HL-60 (cell line): ENCODE results near the gene FRMPD4.

Experiments used
- DNase-seq, 2 experiments: peaks; one replicate each; pipeline ENCODE4 v3.0.0-alpha.2; 2010 to 2020; ENCODE audit warnings: low read depth in 1 of 2, low spot score in 1 of 2
- H3K27ac ChIP-seq: fragments of 250-450 bp; sonication (Bioruptor Pico); replicated peaks from 2 replicates; pipeline ENCODE4 v1.5.1; 2020; ENCODE audit warnings: mild to moderate bottlenecking, moderate library complexity
- H3K27me3 ChIP-seq: fragments of 250-450 bp; sonication (Bioruptor Pico); 2 replicates; pipeline ENCODE4 v1.5.1; 2021; ENCODE audit warnings: mild to moderate bottlenecking, moderate library complexity; ENCODE audit not compliant: insufficient read depth, poor library complexity, severe bottlenecking
- H3K4me3 ChIP-seq: replicated peaks from 2 replicates; pipeline ENCODE4 v1.5.1; 2011; ENCODE audit warnings: mild to moderate bottlenecking, control low read depth, low read length; ENCODE audit not compliant: insufficient read depth
- GABPA ChIP-seq: IDR thresholded peaks from 2 replicates; pipeline ENCODE4 v1.6.1; 2012; ENCODE audit warnings: low read depth
- POLR2AphosphoS5 ChIP-seq: IDR thresholded peaks from 2 replicates; pipeline ENCODE4 v1.6.1; 2012; ENCODE audit warnings: low read depth
- REST ChIP-seq: IDR thresholded peaks from 2 replicates; pipeline ENCODE4 v1.6.1; 2012; ENCODE audit warnings: low read depth; ENCODE audit not compliant: insufficient replicate concordance
- SPI1 ChIP-seq: IDR thresholded peaks from 2 replicates; pipeline ENCODE4 v1.6.1; 2012; ENCODE audit warnings: low read depth, mild to moderate bottlenecking, borderline replicate concordance
- TF ChIP-seq, protein P1 (sequence below): IDR thresholded peaks from one replicate; pipeline ENCODE4 v1.5.1; 2011; ENCODE audit warnings: low read length, control low read depth, inconsistent platforms; ENCODE audit not compliant: insufficient read depth

Gene FRMPD4

GRCh38 chrX:12480956-12481355 is 342.7 kb downstream of the FRMPD4 start:
- H3K27ac ChIP-seq, result no peak overlapping the region
- DNase-seq, result no peak
- no peak overlapping the region for H3K4me3 ChIP-seq
- TF ChIP-seq SPI1, result no peak
- no peak for TF ChIP-seq REST
- TF ChIP-seq GABPA, result no peak
- TF ChIP-seq, protein P1, sequence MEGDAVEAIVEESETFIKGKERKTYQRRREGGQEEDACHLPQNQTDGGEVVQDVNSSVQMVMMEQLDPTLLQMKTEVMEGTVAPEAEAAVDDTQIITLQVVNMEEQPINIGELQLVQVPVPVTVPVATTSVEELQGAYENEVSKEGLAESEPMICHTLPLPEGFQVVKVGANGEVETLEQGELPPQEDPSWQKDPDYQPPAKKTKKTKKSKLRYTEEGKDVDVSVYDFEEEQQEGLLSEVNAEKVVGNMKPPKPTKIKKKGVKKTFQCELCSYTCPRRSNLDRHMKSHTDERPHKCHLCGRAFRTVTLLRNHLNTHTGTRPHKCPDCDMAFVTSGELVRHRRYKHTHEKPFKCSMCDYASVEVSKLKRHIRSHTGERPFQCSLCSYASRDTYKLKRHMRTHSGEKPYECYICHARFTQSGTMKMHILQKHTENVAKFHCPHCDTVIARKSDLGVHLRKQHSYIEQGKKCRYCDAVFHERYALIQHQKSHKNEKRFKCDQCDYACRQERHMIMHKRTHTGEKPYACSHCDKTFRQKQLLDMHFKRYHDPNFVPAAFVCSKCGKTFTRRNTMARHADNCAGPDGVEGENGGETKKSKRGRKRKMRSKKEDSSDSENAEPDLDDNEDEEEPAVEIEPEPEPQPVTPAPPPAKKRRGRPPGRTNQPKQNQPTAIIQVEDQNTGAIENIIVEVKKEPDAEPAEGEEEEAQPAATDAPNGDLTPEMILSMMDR, result no peak
- no peak for TF ChIP-seq POLR2AphosphoS5
- H3K27me3 ChIP-seq, result no peaks in the 10 kb centered on the region

DNA sequence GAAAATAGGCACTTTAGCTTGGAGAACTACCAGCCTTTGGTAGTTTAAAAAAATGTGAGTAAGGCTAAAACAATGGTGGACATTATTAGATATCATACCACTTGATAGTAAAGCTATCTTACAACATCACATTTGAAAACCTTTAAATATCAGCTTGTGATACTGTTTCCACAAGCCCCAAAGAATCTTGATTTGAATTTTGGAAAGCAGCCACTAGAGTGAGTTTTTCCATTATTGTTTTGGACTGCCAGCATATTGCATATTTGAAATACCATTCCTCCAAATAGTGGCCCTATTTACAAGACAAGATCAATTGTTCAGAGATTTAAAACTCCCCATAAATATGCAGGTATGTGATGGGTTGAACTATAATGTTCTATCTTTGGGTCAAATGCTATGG is 349.9 kb downstream of the FRMPD4 start:
- H3K4me3 ChIP-seq, result no peak overlapping the region
- no peak for DNase-seq
- H3K27me3 ChIP-seq, result no peaks in the 10 kb centered on the region
- TF ChIP-seq REST (no peak), POLR2AphosphoS5 (no peak), GABPA (no peak), SPI1 (no peak)
- TF ChIP-seq, protein P1, result no peak
- no peak overlapping the region for H3K27ac ChIP-seq

GRCh38 chrX:12488771-12489170 is 350.5 kb downstream of the FRMPD4 start:
- Histone ChIP-seq H3K4me3 (no peak overlapping the region), H3K27me3 (no peaks in the 10 kb centered on the region), H3K27ac (no peak overlapping the region)
- no peak for DNase-seq
- TF ChIP-seq SPI1 (no peak), POLR2AphosphoS5 (no peak), GABPA (no peak), REST (no peak)
- TF ChIP-seq, protein P1, result no peak
